ENCODE data around the gene TPRX2.

DNA sequence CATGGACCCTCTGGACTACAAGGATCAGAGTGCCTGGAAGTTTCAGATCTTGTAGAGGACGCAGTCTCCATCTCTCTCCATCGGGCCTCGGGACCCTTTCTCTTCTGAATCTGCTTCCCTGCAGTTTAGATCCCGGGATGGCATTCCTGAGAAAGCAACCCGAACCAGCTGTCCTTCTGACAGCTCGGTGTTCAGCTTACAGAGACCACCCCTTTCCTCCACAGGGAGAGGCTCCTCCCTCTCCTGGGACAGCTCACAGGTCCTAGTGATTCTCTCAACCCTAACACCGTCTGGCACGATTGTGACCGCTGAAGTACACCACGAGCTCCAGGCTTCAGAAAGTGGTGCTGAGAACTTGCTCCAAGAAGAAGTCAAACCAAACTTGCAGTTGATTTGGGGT is 19.1 kb upstream of the TPRX2 start:
- TF ChIP-seq, protein P1, sequence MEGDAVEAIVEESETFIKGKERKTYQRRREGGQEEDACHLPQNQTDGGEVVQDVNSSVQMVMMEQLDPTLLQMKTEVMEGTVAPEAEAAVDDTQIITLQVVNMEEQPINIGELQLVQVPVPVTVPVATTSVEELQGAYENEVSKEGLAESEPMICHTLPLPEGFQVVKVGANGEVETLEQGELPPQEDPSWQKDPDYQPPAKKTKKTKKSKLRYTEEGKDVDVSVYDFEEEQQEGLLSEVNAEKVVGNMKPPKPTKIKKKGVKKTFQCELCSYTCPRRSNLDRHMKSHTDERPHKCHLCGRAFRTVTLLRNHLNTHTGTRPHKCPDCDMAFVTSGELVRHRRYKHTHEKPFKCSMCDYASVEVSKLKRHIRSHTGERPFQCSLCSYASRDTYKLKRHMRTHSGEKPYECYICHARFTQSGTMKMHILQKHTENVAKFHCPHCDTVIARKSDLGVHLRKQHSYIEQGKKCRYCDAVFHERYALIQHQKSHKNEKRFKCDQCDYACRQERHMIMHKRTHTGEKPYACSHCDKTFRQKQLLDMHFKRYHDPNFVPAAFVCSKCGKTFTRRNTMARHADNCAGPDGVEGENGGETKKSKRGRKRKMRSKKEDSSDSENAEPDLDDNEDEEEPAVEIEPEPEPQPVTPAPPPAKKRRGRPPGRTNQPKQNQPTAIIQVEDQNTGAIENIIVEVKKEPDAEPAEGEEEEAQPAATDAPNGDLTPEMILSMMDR (IDR thresholded peaks at IDR 0.05), result no peak
- no peak for TF ChIP-seq POLR2A (IDR thresholded peaks at IDR 0.05)
